ENCODE results near the gene CERS3.

- TF ChIP-seq CTCF (IDR thresholded peaks at IDR 0.05) (no peak), POLR2A (IDR thresholded peaks at IDR 0.05) (no peak), POLR2AphosphoS5 (IDR thresholded peaks at IDR 0.05) (no peak)
Observed at GRCh38 chr15:100521907-100522306, 6.8 kb downstream of the CERS3 start.
